Transverse colon (tissue), 4 donors: Measurements from ENCODE around the gene ZNF568. TPM values are rescaled to one million over a fixed set of nuclear protein-coding genes. Genes with fewer than 3 reads are reported as not detected.
A peak's percentile ranks its signal among the peaks of the same experiment; 100 is the strongest.

Experiments
- DNase-seq: peaks from one replicate; pipeline ENCODE4 v3.0.0-alpha.2; 2019
- H3K27ac ChIP-seq, 4 donors: fragments of 200-600 bp; sonication (generic); 2 replicates each; pipeline ENCODE4 v1.5.1; 2016 to 2018; ENCODE audit warnings: inconsistent platforms in 4 of 4
- H3K27me3 ChIP-seq: fragments of 200-600 bp; sonication (generic); 2 replicates; pipeline ENCODE4 v1.5.1; 2017; ENCODE audit warnings: inconsistent platforms
- H3K36me3 ChIP-seq, 4 donors: fragments of 200-600 bp; sonication (generic); 2 replicates each; pipeline ENCODE4 v1.5.1; 2017 to 2019; ENCODE audit warnings: inconsistent platforms in 4 of 4
- H3K4me1 ChIP-seq, 4 donors: fragments of 200-600 bp; sonication (generic); 2 replicates each; pipeline ENCODE4 v1.5.1; 2017 to 2020; ENCODE audit warnings: inconsistent platforms in 4 of 4
- H3K4me3 ChIP-seq, 4 donors: fragments of 200-600 bp; sonication (generic); 1 replicate in 1 of 4; 2 replicates in 3 of 4; pipeline versions ENCODE4 v1.5.1 to v1.6.1; 2017 to 2019; ENCODE audit warnings: inconsistent platforms in 4 of 4
- H3K9me3 ChIP-seq, 2 donors: fragments of 200-600 bp; sonication (generic); 2 replicates each; pipeline ENCODE4 v1.5.1; 2017 to 2019; ENCODE audit warnings: inconsistent platforms in 2 of 2
- CTCF ChIP-seq, 5 experiments: fragments of 200-600 bp in 3 of 5; fragments of 450-650 bp in 2 of 5; sonication (generic) in 3 of 5; IDR thresholded peaks; 1 replicate in 2 of 5; 2 replicates in 3 of 5; pipeline ENCODE4 v1.5.1; 2016 to 2017; ENCODE audit warnings: antibody characterized with exemption in 5 of 5, inconsistent platforms in 3 of 5, mild to moderate bottlenecking in 2 of 5, moderate library complexity in 1 of 5
- EP300 ChIP-seq: sonication (generic); formaldehyde crosslinking; IDR thresholded peaks from one replicate; pipeline ENCODE4 v1.6.1; 2017; ENCODE audit warnings: antibody characterized with exemption, low read depth
- POLR2A ChIP-seq: fragments of 450-650 bp; IDR thresholded peaks from one replicate; pipeline ENCODE4 v1.6.1; 2016; ENCODE audit warnings: antibody characterized with exemption, mild to moderate bottlenecking, moderate library complexity
- POLR2AphosphoS5 ChIP-seq, 3 donors: sonication (generic); formaldehyde crosslinking; IDR thresholded peaks; one replicate each; pipeline ENCODE4 v1.6.1; 2016; ENCODE audit warnings: antibody characterized with exemption in 3 of 3
- WGBS, 2 donors: methylation state at CpG; one replicate each; pipeline ENCODE4 v1.1.5; 2018; ENCODE audit warnings: low coverage in 1 of 2; 5-methylcytosine and 5-hydroxymethylcytosine counted together
- in situ Hi-C, 4 donors: fragments of 200-750 bp; cut with MboI; loops; one replicate each; pipeline versions ENCODE4 v1.15.0 to v1.15.1; 2017; ENCODE audit warnings: low sequenced_read_pairs in 3 of 4, low pct_ligation_motif_present in 1 of 4, low pct_unique_long_range_greater_than_20kb in 1 of 4
- intact Hi-C: fragments of 100-400 bp; cut with DNase I; formaldehyde crosslinking; loops from one replicate; pipeline ENCODE4 v1.15.1; 2023; ENCODE audit warnings: low total_unique reads
- total RNA-seq, 4 donors: library from RNA; depleted of rRNA; stranded (reverse); fragments of >200 nt; gene quantifications; one replicate each; pipeline ENCODE4 v1.1.0, GENCODE V29; 2016

The ZNF568 gene
- total RNA-seq, result 100 to 1,000 TPM in 1 of 4 donors, 1 to 10 TPM in 2, not detected in 1; 3.0 to 102 (median 5.2) TPM

GRCh38 chr19:36915992-36916830 lies at the start of gene ZNF568, which contains the start of gene ZNF829:
TSS of gene ZNF568 (plus strand) at chr19:36916332. CDS start at chr19:36922771, 6,439 bp downstream.
TSS of gene ZNF829 (minus strand) at chr19:36916291. CDS start at chr19:36915167, 1,124 bp downstream.
- no peaks in the 10 kb centered on the region for H3K27me3 ChIP-seq
- peaks cover 0 to 24% (median 3%) of the 10 kb centered on the region in 4 donors for H3K36me3 ChIP-seq
- H3K4me3 ChIP-seq, result peak within 1 kb of the TSS; percentile 57 to 81 (median 67)
- in situ Hi-C loops (no loop called here), intact Hi-C loops (no loop called here)
- peak; percentile 87 for DNase-seq
- peaks cover 7 to 14% of the 10 kb centered on the region in 2 donors for H3K9me3 ChIP-seq
- peak within 1 kb of the TSS; percentile 89 to 95 (median 90) for H3K27ac ChIP-seq
- TF ChIP-seq POLR2AphosphoS5 (IDR thresholded peaks at IDR 0.05) (peak in 1 of 3 donors; percentile 52), POLR2A (no peak), CTCF (IDR thresholded peaks at IDR 0.05) (peak; percentile 43 to 69 (median 56)), EP300 (no peak)
- peaks cover 0 to 15% (median 9%) of the 10 kb centered on the region in 4 donors for H3K4me1 ChIP-seq
- WGBS, 2 donors, result 1 to 2% methylated on average over 8 to 40 of the region's 57 CpGs

GRCh38 chr19:36876993-36877938 lies 38.9 kb upstream of the ZNF568 start:
- no peaks in the 10 kb centered on the region for H3K27me3 ChIP-seq
- H3K9me3 ChIP-seq, result peaks cover 92 to 100% of the 10 kb centered on the region in 2 donors
- TF ChIP-seq POLR2A, result no peak
- no peak for TF ChIP-seq EP300
- no peak for TF ChIP-seq POLR2AphosphoS5 (IDR thresholded peaks at IDR 0.05)
- TF ChIP-seq CTCF (IDR thresholded peaks at IDR 0.05), result no peak
- WGBS, 2 donors, result 98 to 99% methylated on average over 10 of the region's 10 CpGs
- no peak overlapping the region for H3K27ac ChIP-seq
- no peaks in the 10 kb centered on the region for H3K4me1 ChIP-seq
- no peak overlapping the region for H3K4me3 ChIP-seq
- intact Hi-C loops, result no loop called here
- no peak for DNase-seq
- in situ Hi-C loops, result loop anchor here in 1 of 4 donors (10.0 kb wide), 1 partner anchor 62 kb away; no protein-coding TSS in a partner anchor
- peaks cover 0 to 82% (median 34%) of the 10 kb centered on the region in 4 donors for H3K36me3 ChIP-seq

- Histone ChIP-seq H3K27me3 (no peaks in the 10 kb centered on the region), H3K27ac (no peak overlapping the region), H3K4me3 (no peak overlapping the region), H3K36me3 (peaks cover 0 to 81% (median 43%) of the 10 kb centered on the region in 4 donors), H3K9me3 (peaks cover 99 to 100% of the 10 kb centered on the region in 2 donors), H3K4me1 (no peaks in the 10 kb centered on the region)
- TF ChIP-seq POLR2AphosphoS5 (IDR thresholded peaks at IDR 0.05) (no peak), CTCF (IDR thresholded peaks at IDR 0.05) (no peak), EP300 (no peak), POLR2A (no peak)
- WGBS, 2 donors, result 93 to 94% methylated on average over 3 of the region's 3 CpGs
- no peak for DNase-seq
- in situ Hi-C loops, result no loop called here
- intact Hi-C loops, result no loop called here
These were observed 24.3 kb upstream of the ZNF568 start for GRCh38 chr19:36891768-36892357.
